ENCODE data around the gene CAP1.
A peak's percentile ranks its signal among the peaks of the same experiment; 100 is the strongest.
"Not testable (repeated sequence)": the region's sequence is repeated elsewhere in the genome, so short reads cannot be mapped to it uniquely, and the experiment has no call there.

The CAP1 gene, protein sequence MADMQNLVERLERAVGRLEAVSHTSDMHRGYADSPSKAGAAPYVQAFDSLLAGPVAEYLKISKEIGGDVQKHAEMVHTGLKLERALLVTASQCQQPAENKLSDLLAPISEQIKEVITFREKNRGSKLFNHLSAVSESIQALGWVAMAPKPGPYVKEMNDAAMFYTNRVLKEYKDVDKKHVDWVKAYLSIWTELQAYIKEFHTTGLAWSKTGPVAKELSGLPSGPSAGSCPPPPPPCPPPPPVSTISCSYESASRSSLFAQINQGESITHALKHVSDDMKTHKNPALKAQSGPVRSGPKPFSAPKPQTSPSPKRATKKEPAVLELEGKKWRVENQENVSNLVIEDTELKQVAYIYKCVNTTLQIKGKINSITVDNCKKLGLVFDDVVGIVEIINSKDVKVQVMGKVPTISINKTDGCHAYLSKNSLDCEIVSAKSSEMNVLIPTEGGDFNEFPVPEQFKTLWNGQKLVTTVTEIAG

DNA sequence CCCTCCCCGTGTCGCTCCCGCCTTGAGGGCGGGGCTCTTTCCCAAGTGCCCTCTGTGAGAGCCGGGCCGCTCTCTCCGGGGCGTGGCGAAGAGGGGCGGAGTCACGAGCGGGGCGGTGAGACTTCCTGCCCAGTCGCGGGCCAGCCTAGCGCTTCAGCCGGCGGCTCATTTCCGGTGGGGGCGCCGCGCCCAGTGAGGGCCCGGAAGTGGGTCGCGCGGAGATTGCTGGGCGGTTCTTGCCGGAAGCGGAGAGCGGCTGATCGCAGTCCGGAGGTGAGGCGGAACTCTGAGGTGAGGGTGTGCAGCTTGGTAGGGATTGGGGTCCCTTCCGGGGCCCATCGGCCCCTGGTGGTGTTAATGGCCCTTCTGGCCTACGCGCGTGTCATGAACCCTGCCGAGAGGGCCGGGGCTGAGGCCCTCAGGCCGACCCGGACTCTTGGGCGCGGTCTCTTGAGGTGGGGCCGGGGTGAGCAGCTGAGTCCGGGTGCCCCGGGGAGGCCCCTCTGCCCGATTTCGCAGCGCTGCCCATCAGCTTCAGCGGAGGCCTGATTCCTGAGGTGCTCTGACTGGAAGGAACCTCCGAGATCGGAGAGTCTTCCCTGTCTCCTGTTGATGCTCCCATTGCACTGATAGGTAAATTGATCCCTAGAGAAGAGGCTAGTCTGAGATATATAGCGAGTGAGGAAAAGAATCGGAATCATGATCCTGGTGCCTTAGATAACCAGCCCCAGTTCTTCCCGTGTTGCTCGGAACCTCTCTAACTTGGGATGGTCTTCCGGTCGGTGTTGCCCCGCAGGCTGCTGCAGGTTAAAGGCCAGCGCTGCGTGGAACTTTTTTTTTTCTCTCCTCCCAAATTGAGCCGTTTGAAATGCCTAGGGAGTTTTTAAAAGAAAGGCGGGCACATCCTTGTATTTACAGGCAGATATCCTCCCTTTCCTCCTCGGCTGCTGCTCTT, at the start of gene CAP1:
Gene CAP1, plus strand, starts transcription at position 219 of the 955 bp plus-strand sequence. CDS start 18,618 bp downstream, outside the sequence.
- DNase-seq: peak; percentile 99 to 100

DNA sequence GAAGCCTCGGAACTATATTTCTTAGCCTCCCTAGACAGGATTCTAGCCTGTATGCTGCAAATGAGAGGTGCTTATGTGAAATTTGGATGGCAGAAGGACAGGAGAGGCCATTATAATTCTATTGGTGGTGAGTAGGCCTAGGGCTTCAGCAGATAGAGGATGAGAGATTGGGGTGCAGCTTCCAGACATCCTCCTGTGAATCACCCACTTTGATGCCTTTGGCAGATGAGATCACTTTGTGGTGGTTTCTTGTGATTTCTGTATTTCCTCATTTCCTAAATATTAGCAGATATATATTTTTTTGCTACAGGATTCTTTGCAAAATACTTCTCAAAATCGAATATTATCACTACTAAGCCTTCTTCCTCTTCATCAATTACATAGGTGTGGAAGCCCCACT, 48.3 kb upstream of the CAP1 start:
- DNase-seq: peak in 1 of 2 donors; percentile 14

DNA sequence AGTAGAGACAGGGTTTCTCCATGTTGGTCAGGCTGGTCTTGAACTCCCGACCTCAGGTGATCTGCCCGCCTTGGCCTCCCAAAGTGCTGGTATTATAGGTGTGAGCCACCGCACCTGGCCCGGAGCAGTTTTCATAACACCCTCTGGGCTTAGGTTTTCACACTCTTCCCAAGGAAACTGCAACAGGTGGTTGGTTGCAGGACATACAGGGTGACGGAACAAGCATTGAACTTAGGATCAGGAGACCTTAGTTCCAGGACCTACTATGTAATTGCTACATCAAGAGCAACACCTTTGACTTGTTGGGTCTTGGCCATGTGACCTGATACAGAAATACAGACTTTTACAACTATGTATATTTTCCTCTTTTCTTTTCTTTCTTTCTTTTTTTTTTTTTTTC, 47.6 kb upstream of the CAP1 start:
- DNase-seq: no peak

DNA sequence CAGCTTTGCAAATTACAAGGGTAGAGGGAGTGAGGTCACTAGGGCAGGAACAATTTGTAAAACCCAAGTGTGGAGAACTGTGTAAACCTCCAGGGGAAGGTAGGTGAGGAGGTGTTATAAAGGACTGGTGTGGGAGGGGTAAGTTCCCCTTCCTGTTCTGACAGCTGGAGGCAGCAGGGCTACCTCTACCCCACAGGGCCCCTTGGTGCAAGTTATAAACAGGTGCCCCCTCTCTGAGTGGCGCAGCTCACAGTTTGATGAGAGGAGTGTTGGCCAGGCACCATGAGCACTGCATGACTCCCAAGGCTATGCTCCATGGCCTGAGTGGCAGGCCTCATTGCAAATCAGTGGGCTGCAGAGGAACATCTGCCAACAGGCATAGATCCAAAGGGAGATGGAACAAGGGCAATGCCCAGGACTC, 44.5 kb upstream of the CAP1 start:
- DNase-seq: peak; percentile 11 to 38

DNA sequence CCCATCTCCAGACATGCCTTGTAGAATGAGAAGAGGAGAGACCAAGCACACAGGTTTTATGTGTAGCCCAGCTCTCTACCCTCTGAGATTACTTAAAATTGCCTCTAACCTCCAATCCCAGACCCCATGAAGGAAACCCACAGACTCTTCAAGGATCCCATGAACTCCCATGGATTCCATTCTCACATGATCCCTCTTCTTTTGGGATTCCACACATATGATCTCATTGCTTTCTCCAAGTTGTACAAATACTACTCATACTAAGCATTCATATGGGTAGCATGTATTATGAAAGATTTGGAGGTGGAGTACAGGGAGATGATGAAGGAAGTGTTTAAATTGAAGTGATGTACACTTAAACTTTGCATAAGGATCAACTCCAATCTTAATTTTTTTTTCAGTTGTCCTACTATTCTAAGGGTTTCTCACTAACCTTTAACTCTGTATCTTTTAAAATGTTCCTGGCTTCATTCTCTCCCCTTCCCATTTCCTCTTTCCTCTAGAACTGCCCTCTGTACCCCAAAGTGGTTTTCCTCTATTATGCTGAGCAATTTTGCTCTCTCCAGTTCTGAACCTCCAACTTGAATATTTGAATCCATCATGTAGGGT, 44.0 kb upstream of the CAP1 start:
- no peak for DNase-seq

DNA sequence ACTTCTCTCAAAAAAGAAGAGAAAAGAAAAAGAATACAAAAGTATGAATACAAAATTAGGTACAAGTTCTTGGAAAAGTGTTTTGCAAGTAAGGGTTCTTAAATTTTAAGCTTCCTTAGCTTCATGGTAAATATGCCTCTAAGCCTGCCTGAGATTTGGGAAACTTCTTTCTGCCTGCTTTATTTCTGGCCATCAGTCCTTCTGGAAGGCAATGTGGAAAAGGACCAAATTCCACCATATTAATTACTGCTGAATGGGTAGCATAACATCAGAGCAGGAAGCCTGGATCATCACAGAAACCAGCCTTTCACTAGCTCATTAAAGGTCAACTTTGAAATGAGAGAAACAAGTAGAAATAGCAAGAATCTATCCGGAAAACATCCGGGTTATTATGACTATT, 39.1 kb upstream of the CAP1 start:
- no peak for DNase-seq

DNA sequence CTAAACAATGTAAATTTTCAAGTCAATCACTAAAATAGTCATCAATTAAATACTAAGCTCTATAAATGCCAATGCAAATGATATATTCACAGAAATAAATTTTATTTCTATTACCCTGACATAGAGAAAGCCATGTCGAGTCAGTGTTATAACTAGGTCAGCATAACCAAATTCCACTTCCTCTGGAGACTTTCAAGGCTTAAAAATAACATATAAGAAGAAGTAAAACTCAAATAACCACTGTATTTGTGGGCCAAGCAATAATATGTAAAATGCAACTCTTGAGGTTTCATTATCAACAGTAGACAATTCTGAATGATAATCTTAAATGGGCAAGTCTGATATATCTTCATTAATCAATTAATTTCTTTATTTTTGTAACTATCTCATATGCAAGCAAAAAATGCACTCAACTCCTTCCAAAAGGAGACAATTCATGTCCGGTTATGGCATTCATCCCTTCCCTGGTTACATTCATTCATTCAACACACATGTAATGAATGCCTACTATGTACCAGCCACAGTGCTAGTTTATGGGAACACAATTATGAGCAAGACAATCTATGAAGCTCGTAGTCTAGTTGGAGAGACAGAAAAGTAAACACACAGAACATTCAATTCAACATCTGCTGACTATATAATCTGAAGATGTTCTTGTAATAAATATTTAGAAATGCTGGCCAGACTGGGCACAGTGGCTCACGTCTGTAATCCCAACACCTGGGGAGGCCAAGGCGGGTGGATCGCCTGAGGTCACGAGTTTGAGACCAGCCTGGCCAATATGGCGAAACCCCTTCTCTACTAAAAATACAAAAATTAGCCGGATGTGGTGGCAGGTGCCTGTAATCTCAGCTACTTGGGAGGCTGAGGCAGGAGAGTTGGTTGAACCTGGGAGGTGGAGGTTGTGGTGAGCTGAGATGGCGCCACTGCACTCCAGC, 37.1 kb upstream of the CAP1 start:
- DNase-seq: no peak

DNA sequence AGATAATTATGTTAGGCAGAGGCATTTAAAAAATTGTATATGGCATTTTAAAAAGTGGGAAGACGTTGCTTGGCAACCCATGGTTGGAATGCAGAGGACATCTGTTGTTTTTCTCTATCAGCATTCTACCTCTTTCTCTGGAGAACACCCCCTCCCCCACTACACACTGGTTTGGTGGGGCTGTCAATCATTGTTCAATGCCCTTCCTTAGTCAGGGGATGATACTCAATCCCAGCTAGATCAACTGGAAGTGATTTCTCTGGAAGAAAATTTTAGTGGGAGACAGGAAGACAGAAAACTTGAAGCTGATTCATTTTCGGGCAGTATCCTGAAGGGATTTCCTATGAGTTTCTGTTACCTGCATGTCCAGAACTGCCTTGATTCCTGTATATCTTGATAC, 35.7 kb upstream of the CAP1 start:
- no peak for DNase-seq

DNA sequence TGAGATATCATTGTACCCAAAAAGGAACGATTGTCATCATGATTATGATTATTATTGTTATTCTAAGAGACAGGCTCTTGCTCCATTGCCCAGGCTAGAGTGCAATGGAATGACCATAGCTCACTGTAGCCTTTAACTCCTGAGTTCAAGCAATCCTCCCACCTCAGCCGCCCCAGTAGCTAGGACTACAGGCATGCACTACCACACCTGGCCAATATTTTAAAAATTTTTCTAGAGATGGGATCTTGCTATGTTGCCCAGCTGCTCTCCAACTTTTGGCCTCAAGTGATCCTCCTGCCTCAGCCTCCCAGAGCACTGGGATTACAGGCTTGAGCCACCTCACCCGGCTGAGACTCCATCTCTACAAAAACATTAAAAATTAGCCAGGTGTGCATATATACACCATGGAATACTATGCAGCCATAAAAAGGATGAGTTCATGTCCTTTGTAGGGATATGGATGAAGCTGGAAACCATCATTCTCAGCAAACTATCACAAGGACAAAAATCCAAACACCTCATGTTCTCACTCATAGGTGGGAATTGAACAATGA, 33.0 kb upstream of the CAP1 start:
- not testable (repeated sequence) for DNase-seq

DNA sequence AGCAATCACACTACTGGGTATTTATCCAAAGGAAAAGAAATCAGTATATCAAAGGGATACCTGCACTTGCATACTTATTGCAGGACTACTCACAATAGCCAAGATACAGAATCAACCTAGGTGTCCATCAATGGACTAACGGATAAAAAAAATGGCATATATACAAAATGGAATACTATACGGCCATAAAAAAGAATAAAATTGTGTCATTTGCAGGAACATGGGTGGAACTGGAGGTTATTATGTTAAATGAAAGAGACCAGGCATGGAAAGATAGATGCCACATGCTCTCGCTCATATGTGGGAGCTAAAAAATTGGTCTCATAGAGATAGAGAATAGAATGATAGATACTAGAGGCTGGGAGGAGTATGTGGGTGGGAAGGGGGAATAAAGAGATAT, 29.3 kb upstream of the CAP1 start:
- no peak for DNase-seq

DNA sequence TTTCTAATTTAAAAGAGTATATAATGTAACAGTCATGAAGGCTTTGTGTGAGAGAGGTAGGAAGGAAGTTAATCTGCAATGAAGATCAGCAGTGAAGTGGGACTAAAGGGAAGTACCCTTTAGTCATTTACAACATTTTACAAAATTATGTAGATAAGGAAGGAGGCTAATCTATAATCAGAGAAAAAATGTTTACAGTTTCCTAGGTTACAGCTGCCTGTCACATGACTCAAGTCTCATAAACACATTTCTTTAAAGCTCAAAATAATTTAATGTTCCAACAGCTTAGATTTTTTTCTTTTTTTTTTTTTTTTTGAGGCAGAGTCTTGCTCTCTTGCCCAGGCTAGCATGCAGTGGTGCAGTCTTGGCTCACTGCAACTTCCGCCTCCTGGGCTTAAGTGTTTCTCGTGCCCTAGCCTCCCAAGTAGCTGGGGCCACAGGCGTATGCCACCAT, 26.2 kb upstream of the CAP1 start:
- peak in 1 of 2 donors; percentile 51 for DNase-seq

DNA sequence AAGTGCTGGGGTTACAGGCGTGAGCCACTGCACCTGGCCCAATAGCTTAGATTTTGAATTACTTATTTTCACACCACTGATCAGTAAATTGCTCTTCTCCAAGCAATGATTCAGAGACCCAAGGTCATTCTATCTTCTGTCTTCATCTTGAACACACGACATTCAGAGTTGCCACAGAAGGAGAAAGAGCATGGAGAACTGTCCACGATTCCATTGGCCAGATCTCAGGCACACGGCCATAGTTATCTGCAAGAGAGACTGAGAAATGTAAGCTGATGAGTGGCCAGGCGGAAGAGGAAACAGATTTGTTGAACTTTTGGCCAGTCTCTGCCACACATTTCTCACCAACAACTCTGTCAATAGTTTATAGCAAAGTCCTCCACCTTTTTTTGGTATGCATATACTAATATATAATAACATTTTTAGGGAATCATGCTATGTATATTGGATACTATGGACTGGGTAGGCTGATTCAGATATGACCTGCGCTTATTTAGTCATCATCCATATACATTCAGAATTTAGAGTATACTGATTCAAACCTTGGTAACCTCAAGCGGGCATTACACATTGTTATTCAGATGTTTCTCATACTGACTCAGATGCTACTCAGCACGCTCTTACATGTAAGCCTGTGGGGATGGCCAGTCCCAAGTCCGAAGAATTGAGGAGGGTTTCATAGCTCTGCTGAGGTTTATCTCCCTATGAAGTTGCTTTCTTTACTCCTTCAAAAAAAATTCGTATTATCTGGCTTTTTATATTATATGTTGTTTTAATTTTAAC, 25.5 kb upstream of the CAP1 start:
- no peak for DNase-seq

DNA sequence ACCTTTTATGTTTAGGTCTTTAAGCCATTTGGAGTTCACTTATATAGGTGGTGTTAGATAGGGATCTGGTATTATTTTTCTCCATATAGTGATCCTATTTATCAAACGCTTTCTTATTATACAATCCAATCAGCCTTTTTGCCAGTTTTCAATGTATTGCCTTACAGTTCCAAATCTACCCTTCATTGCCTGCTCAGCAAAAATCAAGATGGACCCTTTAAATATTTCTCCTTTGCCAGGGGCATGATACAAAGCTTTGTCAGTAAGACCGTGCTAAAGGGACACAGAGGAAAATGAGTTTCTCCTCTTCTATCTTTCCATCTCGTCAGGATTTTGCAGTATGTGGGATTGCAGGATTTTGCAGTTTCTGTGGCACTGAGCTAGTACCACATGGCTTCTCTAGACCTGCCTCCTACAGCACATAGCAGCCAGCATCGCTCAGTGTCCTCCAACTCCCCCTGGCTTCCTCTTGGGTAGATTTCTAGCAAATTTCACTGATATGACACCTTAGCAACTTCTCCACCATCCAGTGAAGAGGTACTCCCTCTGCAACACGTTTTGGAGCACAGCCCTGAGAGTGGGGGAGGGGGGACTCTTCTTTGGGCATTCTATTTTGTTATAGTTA, 22.5 kb upstream of the CAP1 start:
- no peak for DNase-seq

DNA sequence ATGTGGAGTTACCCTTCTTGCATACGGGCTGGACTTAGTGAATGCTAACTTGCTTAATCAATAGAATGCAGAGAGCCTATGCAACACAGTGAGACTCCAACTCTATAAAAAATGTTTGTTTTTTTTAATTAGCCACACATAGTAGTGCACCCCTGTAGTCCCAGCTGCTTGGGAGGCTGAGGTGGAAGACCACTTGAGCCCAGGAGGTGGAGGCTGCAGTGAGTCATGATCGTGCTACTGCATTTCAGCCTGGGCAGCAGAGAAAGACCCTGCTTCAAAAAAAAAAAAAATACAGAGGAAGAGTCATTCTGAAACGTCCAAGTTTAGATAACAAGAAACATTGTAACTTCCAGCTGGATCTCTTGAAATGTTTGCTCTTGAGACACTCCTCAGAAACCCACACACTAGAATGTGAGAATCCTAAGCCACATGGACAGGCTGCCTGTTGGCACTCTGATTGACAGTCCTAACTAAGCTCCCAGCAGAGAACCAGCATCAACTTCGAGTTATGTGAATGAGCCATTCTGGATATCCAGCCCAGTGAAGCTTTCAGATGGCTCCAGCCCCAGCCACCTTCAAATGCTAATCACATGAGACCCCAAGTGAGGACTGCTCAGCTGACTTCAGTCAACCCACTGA, 20.0 kb upstream of the CAP1 start:
- no peak for DNase-seq

DNA sequence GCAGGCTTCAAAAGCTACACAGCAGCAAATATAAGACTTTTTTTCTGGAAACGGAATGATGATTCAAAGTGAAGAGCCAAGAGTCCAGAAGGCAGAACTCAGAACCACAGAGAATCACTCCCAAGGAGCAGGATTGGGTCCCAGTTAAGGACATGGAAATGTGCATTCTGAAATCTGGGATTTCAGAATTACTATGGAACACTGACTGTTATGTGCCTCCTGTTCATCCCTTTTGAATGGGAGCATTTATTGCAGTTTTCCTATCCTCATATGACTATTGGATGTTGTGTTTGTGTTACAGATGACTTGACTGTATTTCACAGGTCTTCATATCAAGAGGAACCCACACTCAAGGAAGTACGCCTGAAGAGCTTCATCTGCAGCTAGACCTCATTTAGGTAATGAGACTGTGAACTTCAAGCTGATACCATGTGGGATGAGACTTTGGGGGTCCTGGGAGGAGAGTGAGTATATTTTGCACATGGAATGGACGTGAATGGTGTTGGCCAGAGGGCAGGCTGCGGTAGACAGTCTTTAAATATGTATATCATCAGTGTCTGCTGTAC, 17.1 kb upstream of the CAP1 start:
- DNase-seq: no peak

DNA sequence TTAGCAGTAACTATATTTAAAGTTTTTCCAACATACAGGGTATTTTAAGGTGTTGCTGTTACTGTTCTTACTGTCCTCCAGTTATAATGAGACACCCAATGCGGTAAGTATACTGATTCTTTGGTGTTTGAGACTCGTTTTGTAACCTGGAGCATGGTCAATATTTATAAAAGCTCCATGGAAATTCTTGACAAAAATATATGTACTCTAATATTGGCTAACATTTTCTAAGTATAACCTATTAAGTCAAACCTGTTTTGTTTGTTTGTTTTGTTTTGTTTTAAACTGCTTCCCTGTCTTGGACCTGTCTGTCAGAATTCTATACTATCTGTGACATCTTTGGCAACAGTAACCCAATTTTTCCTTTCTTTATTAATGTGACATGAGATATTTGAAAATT, 15.9 kb upstream of the CAP1 start:
- no peak for DNase-seq

DNA sequence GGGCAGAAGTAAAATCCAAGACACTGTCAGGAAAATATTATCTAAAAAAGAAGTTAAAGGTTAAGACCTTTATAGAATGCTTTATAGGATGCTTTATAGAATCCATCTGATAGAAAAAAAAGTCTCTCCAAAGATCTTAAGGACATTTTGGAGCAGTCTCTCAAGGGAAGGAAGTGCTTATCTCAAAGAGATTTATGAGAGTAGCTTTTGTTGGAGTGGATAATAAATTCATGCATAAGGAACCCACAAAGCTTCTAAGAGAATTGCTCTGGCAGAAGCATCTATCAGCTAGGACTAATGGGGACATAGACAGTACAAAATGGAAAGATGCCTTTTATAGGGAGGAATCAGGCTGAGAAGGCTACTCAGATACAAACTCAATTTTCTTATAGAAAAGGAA, 12.9 kb upstream of the CAP1 start:
- DNase-seq: no peak

DNA sequence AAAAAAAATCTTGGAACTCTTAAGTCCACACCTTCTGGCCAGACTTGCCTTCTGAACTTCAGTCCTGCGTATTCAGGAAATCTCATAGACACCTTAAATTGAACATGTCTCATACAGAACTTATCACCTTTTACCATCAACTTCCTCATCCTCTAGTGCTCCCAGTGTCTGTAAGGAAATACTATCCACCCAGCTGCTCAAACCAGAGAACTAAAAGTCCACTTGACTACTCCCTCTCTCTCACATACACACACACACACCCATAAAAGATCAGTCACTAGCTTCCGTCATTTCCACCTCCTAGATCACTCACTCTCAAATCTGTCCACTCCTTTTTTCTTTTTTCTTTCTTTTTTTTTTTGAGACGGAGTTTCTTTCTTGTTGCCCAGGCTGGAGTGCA, 10.9 kb upstream of the CAP1 start:
- DNase-seq: no peak

DNA sequence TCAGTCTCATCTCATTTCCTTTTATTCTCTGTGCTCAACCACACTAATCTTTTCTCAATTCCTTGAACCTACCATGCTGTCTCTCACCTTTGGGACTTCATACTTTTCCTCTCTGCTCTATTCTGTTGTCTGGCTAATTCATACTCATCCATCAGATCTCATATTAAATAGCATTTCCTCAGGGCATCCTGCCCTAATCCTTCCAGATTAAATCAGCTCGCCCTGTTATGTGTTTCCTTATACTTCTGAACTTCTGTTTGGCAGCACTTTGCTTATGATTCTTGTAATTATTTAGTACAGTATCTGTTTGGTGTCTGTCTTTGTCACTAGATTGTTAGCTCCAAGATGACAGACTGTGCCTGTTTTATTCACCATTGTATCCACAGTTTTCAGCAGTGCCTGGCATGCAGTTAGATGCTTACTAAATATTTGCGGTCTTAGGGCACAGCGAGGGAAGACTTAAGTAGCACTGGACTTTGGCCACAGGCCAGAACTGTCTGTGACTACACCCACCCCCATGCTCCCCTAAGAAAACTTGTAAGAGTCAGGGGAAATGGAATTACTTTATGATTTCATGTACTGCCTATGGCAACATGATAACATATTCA, 9.9 kb upstream of the CAP1 start:
- DNase-seq: no peak

Measured in CD4-positive, alpha-beta T cell treated with Interferon alpha-2 for 1 hour (primary cell).